Astrocyte (in vitro differentiated cells and primary cell): ENCODE results near the gene FRRS1. TPM values are rescaled to one million over a fixed set of nuclear protein-coding genes. Genes with fewer than 3 reads are reported as not detected.

ENCODE experiments used
- DNase-seq: peaks from one replicate; pipeline ENCODE4 v3.0.0-alpha.2; 2010; ENCODE audit warnings: low read depth
- FAIRE-seq: peaks from 2 replicates; lab custom pipeline; 2011; peaks lifted over from hg19 to GRCh38; lab: Jason Lieb, UNC
- H2AFZ ChIP-seq: 2 replicates; pipeline ENCODE4 v1.6.0; 2012; ENCODE audit warnings: low read depth, low read length, inconsistent platforms
- H3K27ac ChIP-seq: 2 replicates; pipeline ENCODE4 v1.5.1; 2011; ENCODE audit warnings: low read depth, low read length, inconsistent platforms
- H3K27me3 ChIP-seq: 2 replicates; pipeline ENCODE4 v1.6.0; 2011; ENCODE audit warnings: low read length, inconsistent platforms; ENCODE audit not compliant: insufficient read depth
- H3K36me3 ChIP-seq: 2 replicates; pipeline ENCODE4 v1.5.1; 2011; ENCODE audit warnings: low read length, inconsistent platforms; ENCODE audit not compliant: insufficient read depth
- H3K4me1 ChIP-seq: 2 replicates; pipeline ENCODE4 v1.5.1; 2011; ENCODE audit warnings: low read length, inconsistent platforms; ENCODE audit not compliant: insufficient read depth
- H3K4me2 ChIP-seq: 2 replicates; pipeline ENCODE4 v1.6.0; 2012; ENCODE audit warnings: low read length, inconsistent platforms
- H3K4me3 ChIP-seq: 2 replicates; pipeline ENCODE4 v1.5.1; 2011; ENCODE audit warnings: low read depth, mild to moderate bottlenecking, low read length, inconsistent platforms; ENCODE audit not compliant: insufficient read depth
- H3K79me2 ChIP-seq: 2 replicates; pipeline ENCODE4 v1.6.0; 2012; ENCODE audit warnings: mild to moderate bottlenecking, low read length, inconsistent platforms; ENCODE audit not compliant: insufficient read depth
- H3K9ac ChIP-seq: 2 replicates; pipeline ENCODE4 v1.6.0; 2012; ENCODE audit warnings: mild to moderate bottlenecking, low read length, inconsistent platforms
- H3K9me3 ChIP-seq: 2 replicates; pipeline ENCODE4 v1.5.1; 2012; ENCODE audit warnings: low read depth, mild to moderate bottlenecking, low read length, inconsistent platforms; ENCODE audit not compliant: insufficient read depth
- H4K20me1 ChIP-seq: 2 replicates; pipeline ENCODE4 v1.6.0; 2012; ENCODE audit warnings: low read length, inconsistent platforms; ENCODE audit not compliant: insufficient read depth
- H3K27ac Mint-ChIP-seq: one replicate; pipeline ENCODE4 v1.8.0; 2021; ENCODE audit warnings: mild to moderate bottlenecking, mixed read lengths; ENCODE audit not compliant: unreplicated experiment
- H3K27me3 Mint-ChIP-seq: one replicate; pipeline ENCODE4 v1.8.0; 2021; ENCODE audit warnings: low read depth, mixed read lengths; ENCODE audit not compliant: unreplicated experiment
- H3K36me3 Mint-ChIP-seq: one replicate; pipeline ENCODE4 v1.8.0; 2021; ENCODE audit warnings: low read depth, mixed read lengths; ENCODE audit not compliant: unreplicated experiment
- H3K4me1 Mint-ChIP-seq: one replicate; pipeline ENCODE4 v1.8.0; 2021; ENCODE audit warnings: low read depth, mixed read lengths; ENCODE audit not compliant: unreplicated experiment
- H3K4me3 Mint-ChIP-seq: one replicate; pipeline ENCODE4 v1.8.0; 2021; ENCODE audit warnings: mild to moderate bottlenecking, moderate library complexity, mixed read lengths; ENCODE audit not compliant: unreplicated experiment
- H3K9me3 Mint-ChIP-seq: one replicate; pipeline ENCODE4 v1.8.0; 2021; ENCODE audit warnings: mild to moderate bottlenecking, mixed read lengths; ENCODE audit not compliant: unreplicated experiment
- CTCF ChIP-seq: IDR thresholded peaks from 2 replicates; pipeline ENCODE4 v1.5.1; 2011; ENCODE audit warnings: low read depth, mild to moderate bottlenecking, inconsistent platforms, low read length, moderate library complexity; ENCODE audit not compliant: insufficient read depth
- EZH2 ChIP-seq: IDR thresholded peaks from 2 replicates; pipeline ENCODE4 v1.6.1; 2012; ENCODE audit warnings: mild to moderate bottlenecking, low read length, inconsistent platforms; ENCODE audit not compliant: insufficient read depth
- total RNA-seq: library from RNA; stranded (reverse); gene quantifications from 2 replicates; pipeline ENCODE4 v1.2.1, GENCODE V29; 2021

FRRS1 gene
- total RNA-seq, 1 donor from 2014 or later = 4.5 TPM

GRCh38 chr1:99705385-99705784 lies 61.0 kb downstream of the FRRS1 start:
- DNase-seq (no peak), FAIRE-seq (no peak)
- Histone ChIP-seq H3K27me3 (no peaks in the 10 kb centered on the region), H3K27ac (no peak overlapping the region), H3K9ac (no peak overlapping the region), H3K36me3 (no peaks in the 10 kb centered on the region), H3K4me2 (no peak overlapping the region), H3K4me3 (no peak overlapping the region), H4K20me1 (no peaks in the 10 kb centered on the region), H3K79me2 (no peaks in the 10 kb centered on the region), H3K4me1 (no peaks in the 10 kb centered on the region), H3K9me3 (no peaks in the 10 kb centered on the region), H2AFZ (no peak overlapping the region)
- TF ChIP-seq EZH2 (no peak), CTCF (no peak)
- H3K36me3 Mint-ChIP-seq = no peaks in the 10 kb centered on the region
- no peaks in the 10 kb centered on the region for H3K4me1 Mint-ChIP-seq
- no peak overlapping the region for H3K4me3 Mint-ChIP-seq
- H3K27me3 Mint-ChIP-seq = no peaks in the 10 kb centered on the region
- no peaks in the 10 kb centered on the region for H3K9me3 Mint-ChIP-seq
- no peak overlapping the region for H3K27ac Mint-ChIP-seq

GRCh38 chr1:99704356-99704816 lies 62.0 kb downstream of the FRRS1 start:
- no peak overlapping the region for H3K9ac ChIP-seq
- Mint-ChIP-seq H3K27me3 (no peaks in the 10 kb centered on the region), H3K9me3 (no peaks in the 10 kb centered on the region)

More at GRCh38 chr1:99704356-99704816, 62.0 kb downstream of the FRRS1 start:
- Histone ChIP-seq H3K27ac (no peak overlapping the region), H3K4me2 (peak overlapping the region; percentile 27), H3K36me3 (no peaks in the 10 kb centered on the region), H3K27me3 (no peaks in the 10 kb centered on the region), H3K4me3 (no peak overlapping the region), H4K20me1 (no peaks in the 10 kb centered on the region), H3K79me2 (no peaks in the 10 kb centered on the region), H2AFZ (peak overlapping the region; percentile 42), H3K4me1 (no peaks in the 10 kb centered on the region), H3K9me3 (no peaks in the 10 kb centered on the region)
- TF ChIP-seq EZH2 = no peak
- no peak for TF ChIP-seq CTCF
- no peak for DNase-seq
- H3K4me3 Mint-ChIP-seq = no peak overlapping the region
- no peaks in the 10 kb centered on the region for H3K36me3 Mint-ChIP-seq
- no peak for FAIRE-seq
- H3K27ac Mint-ChIP-seq = no peak overlapping the region
- H3K4me1 Mint-ChIP-seq = no peaks in the 10 kb centered on the region
